Uterus (tissue), 4 donors: ENCODE results near the gene MITF. TPM values are rescaled to one million over a fixed set of nuclear protein-coding genes. Genes with fewer than 3 reads are reported as not detected.

Experiments used
- DNase-seq, 2 donors: peaks; one replicate each; pipeline ENCODE4 v3.0.0-alpha.2; 2019 to 2020
- H3K27ac ChIP-seq, 2 donors: fragments of 200-600 bp; sonication (generic); 1 replicate in 1 of 2; 2 replicates in 1 of 2; pipeline ENCODE4 v1.5.1; 2016 to 2018
- H3K27me3 ChIP-seq, 2 donors: fragments of 200-600 bp; sonication (generic); one replicate each; pipeline ENCODE4 v1.5.1; 2018 to 2019; ENCODE audit warnings: control low read depth in 1 of 2
- H3K36me3 ChIP-seq, 2 donors: fragments of 200-600 bp; sonication (generic); one replicate each; pipeline ENCODE4 v1.5.1; 2019; ENCODE audit warnings: control low read depth in 1 of 2
- H3K4me1 ChIP-seq, 2 donors: fragments of 200-600 bp; sonication (generic); one replicate each; pipeline ENCODE4 v1.5.1; 2018 to 2019; ENCODE audit warnings: control low read depth in 1 of 2
- H3K4me3 ChIP-seq, 2 donors: fragments of 200-600 bp; sonication (generic); 1 replicate in 1 of 2; 2 replicates in 1 of 2; pipeline ENCODE4 v1.5.1; 2018 to 2019; ENCODE audit warnings: mild to moderate bottlenecking in 1 of 2
- H3K9me3 ChIP-seq, 2 donors: fragments of 200-600 bp; sonication (generic); one replicate each; pipeline ENCODE4 v1.5.1; 2019; ENCODE audit warnings: control low read depth in 1 of 2
- POLR2A ChIP-seq, 2 donors: fragments of 450-650 bp; IDR thresholded peaks; one replicate each; pipeline ENCODE4 v1.6.1; 2016; ENCODE audit warnings: antibody characterized with exemption in 2 of 2, mild to moderate bottlenecking in 1 of 2, moderate library complexity in 1 of 2
- intact Hi-C: fragments of 100-400 bp; cut with DNase I; formaldehyde crosslinking; loops from one replicate; pipeline ENCODE4 v1.15.1; 2023; ENCODE audit warnings: low total_unique reads
- total RNA-seq, 4 donors: library from RNA; depleted of rRNA in 3 of 4; stranded (reverse); fragments of >200 nt in 3 of 4; gene quantifications; one replicate each; pipeline versions ENCODE4 v1.1.0 to v1.2.4, GENCODE V29; 2014 to 2023
- TF ChIP-seq, protein P1 (sequence below), 4 experiments: fragments of 200-600 bp in 2 of 4; fragments of 450-650 bp in 2 of 4; sonication (generic) in 2 of 4; IDR thresholded peaks; one replicate each; pipeline ENCODE4 v1.5.1; 2016 to 2019; ENCODE audit warnings: antibody characterized with exemption in 4 of 4, mild to moderate bottlenecking in 2 of 4, moderate library complexity in 1 of 4
- donor health status: DM: yes; HTN: yes; CAD: no.

MITF gene
- total RNA-seq, 4 donors from 2014 or later: 18.2 to 66.0 (median 52.6) TPM

DNA sequence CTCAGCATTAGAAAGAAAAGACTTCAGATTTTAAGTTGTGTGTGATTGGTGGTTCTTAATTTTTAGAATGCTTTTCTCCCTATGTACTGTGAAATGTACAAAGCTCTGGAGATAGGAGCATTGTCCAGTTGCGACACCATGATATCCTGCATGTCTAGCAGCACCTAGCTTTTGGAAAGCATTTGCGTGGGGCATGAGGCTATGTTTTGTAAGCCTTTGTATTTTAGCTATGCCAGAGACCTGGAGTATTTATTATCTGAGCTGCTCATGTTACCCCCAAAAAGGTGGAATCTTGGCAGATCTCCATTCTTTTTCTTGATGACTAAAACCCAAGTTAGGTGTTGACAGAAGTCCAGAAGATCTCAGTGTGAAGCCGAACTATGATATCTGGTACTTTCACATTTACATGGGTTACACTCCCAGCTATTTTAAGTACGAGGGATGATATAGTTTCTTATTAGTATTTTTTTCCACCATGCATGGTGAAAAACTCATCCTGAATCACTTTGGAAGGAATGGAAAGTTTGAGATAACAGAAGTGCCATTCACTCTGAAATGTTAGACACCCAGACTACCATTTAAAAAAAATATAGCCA is 133.6 kb downstream of the MITF start:
- no peak for TF ChIP-seq POLR2A (IDR thresholded peaks at IDR 0.05)
- Histone ChIP-seq H3K4me1 (peaks cover 0 to 12% of the 10 kb centered on the region in 2 donors), H3K9me3 (no peaks in the 10 kb centered on the region), H3K27me3 (no peaks in the 10 kb centered on the region), H3K27ac (peak overlapping the region in 1 of 2 donors; percentile 0), H3K36me3 (no peaks in the 10 kb centered on the region), H3K4me3 (no peak overlapping the region)
- no peak for DNase-seq
- intact Hi-C loops: no loop called here

DNA sequence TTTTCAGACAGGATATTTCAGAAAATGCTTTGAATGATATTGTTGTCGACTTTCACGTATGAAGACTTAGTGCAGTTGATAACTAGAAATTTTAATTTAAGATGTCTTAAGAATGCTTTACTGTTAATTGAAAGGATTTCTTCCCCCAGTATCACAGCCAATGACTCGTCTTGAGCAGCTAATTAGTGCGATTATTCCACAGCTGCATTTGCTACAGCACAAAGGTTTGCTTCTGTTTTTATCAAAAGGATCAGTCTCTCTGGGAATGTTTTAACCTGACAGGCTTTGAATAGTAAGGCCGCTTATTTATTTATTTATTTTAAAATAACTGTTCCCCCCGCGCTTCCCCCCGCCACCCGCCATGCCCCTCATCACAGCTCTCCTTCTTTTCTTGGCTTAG is 136.8 kb downstream of the MITF start:
- Histone ChIP-seq H3K27me3 (no peaks in the 10 kb centered on the region), H3K9me3 (no peaks in the 10 kb centered on the region), H3K4me1 (peaks cover 0 to 18% of the 10 kb centered on the region in 2 donors), H3K27ac (no peak overlapping the region), H3K4me3 (no peak overlapping the region), H3K36me3 (no peaks in the 10 kb centered on the region)
- DNase-seq: no peak
- TF ChIP-seq, protein P1, sequence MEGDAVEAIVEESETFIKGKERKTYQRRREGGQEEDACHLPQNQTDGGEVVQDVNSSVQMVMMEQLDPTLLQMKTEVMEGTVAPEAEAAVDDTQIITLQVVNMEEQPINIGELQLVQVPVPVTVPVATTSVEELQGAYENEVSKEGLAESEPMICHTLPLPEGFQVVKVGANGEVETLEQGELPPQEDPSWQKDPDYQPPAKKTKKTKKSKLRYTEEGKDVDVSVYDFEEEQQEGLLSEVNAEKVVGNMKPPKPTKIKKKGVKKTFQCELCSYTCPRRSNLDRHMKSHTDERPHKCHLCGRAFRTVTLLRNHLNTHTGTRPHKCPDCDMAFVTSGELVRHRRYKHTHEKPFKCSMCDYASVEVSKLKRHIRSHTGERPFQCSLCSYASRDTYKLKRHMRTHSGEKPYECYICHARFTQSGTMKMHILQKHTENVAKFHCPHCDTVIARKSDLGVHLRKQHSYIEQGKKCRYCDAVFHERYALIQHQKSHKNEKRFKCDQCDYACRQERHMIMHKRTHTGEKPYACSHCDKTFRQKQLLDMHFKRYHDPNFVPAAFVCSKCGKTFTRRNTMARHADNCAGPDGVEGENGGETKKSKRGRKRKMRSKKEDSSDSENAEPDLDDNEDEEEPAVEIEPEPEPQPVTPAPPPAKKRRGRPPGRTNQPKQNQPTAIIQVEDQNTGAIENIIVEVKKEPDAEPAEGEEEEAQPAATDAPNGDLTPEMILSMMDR (IDR thresholded peaks at IDR 0.05): no peak
- TF ChIP-seq POLR2A (IDR thresholded peaks at IDR 0.05): no peak
- intact Hi-C loops: no loop called here

DNA sequence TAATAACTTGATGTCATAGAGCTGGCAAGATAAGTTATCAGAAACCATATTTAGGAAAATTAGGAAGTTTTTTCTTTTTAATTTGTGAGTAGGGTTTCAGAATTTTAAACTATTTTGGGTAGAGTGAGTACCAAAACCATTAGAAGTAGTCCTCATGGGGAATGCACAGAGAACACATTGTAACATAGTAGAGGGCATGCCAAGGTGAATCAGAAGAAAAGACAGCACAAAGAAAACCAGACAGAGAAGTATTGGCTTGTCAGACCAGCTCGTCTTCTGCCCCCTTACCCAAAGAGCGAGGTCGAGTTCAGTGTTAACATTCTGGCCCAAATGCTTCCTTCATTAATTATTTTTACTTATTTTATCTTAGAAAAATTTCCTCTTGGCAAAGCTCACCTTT is 139.0 kb downstream of the MITF start:
- no peaks in the 10 kb centered on the region for H3K9me3 ChIP-seq
- H3K36me3 ChIP-seq: no peaks in the 10 kb centered on the region
- H3K27ac ChIP-seq: no peak overlapping the region
- intact Hi-C loops: no loop called here
- H3K4me3 ChIP-seq: no peak overlapping the region
- DNase-seq: no peak
- no peak for TF ChIP-seq POLR2A (IDR thresholded peaks at IDR 0.05)
- TF ChIP-seq, protein P1 (IDR thresholded peaks at IDR 0.05): no peak
- peaks cover 0 to 22% of the 10 kb centered on the region in 2 donors for H3K4me1 ChIP-seq
- no peaks in the 10 kb centered on the region for H3K27me3 ChIP-seq

DNA sequence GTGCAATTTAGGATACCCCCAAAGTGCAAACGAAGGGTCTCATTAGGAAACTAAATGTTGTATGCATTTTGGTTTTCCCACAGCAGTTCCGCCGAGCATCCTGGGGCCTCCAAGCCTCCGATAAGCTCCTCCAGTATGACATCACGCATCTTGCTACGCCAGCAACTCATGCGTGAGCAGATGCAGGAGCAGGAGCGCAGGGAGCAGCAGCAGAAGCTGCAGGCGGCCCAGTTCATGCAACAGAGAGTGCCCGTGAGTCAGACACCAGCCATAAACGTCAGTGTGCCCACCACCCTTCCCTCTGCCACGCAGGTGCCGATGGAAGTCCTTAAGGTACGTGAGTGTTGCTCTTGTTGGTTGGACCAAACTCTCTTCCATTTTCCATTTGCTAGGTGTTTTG is 139.8 kb downstream of the MITF start:
- Histone ChIP-seq H3K9me3 (no peaks in the 10 kb centered on the region), H3K4me1 (peaks cover 0 to 30% of the 10 kb centered on the region in 2 donors), H3K4me3 (no peak overlapping the region), H3K27ac (no peak overlapping the region), H3K36me3 (no peaks in the 10 kb centered on the region), H3K27me3 (no peaks in the 10 kb centered on the region)
- intact Hi-C loops: no loop called here
- DNase-seq: no peak
- no peak for TF ChIP-seq POLR2A (IDR thresholded peaks at IDR 0.05)
- TF ChIP-seq, protein P1 (IDR thresholded peaks at IDR 0.05): no peak

DNA sequence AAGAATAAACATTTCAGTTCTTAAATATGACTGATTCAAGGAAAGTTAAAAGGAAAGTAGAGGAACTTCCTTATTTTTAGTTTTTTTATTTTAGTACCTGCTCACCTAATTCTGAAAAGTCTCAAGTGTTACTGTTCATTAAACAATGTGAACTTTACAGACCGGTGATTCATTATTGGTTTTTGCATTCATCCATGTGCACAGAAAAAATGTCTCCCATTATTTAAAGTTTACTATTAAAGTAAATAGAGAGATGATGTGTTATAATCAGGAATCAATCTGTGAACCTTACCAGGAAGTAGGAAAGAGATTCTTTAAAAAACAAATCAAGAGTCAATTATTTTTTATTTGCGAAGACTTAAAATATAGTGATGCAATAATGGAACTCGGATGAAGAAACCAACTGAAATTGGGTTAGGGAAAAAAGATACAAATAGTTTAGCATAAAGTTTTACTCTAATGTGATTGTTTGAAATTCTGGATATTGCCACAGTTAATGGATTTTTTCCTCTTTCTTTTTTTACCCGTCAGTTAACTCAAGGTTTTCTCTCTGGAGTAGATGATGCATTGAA is 140.9 kb downstream of the MITF start:
- DNase-seq: no peak
- Histone ChIP-seq H3K27ac (no peak overlapping the region), H3K4me3 (no peak overlapping the region), H3K27me3 (no peaks in the 10 kb centered on the region), H3K9me3 (no peaks in the 10 kb centered on the region), H3K4me1 (peaks cover 0 to 30% of the 10 kb centered on the region in 2 donors), H3K36me3 (no peaks in the 10 kb centered on the region)
- intact Hi-C loops: no loop called here
- TF ChIP-seq POLR2A (IDR thresholded peaks at IDR 0.05): no peak
- TF ChIP-seq, protein P1 (IDR thresholded peaks at IDR 0.05): no peak
